Measurements from ENCODE around the gene NXT1. TPM values are rescaled to one million over a fixed set of nuclear protein-coding genes. Genes with fewer than 3 reads are reported as not detected.

NXT1 gene
- total RNA-seq, 1 experiment from 2014 or later, result 40.1 TPM

- TF ChIP-seq CTCF (IDR thresholded peaks at IDR 0.05; ENCODE audit: unreplicated experiment), result no peak
- no TSS peak for BruUV-seq (replicated peaks)
- no peaks in the 10 kb centered on the region for H3K27me3 Mint-ChIP-seq (ENCODE audit: insufficient read depth, unreplicated experiment)
- DNase-seq (ENCODE audit: unreplicated experiment), result no peak
- H3K4me3 Mint-ChIP-seq (ENCODE audit: unreplicated experiment), result no peak overlapping the region
- no peaks in the 10 kb centered on the region for H3K4me1 Mint-ChIP-seq (ENCODE audit: insufficient read depth, unreplicated experiment)
- H3K9me3 Mint-ChIP-seq (ENCODE audit: unreplicated experiment), result no peaks in the 10 kb centered on the region
- H3K27ac Mint-ChIP-seq (ENCODE audit: low read depth, unreplicated experiment), result no peak overlapping the region
- ChIA-PET CTCF (interaction anchor here (1.1 kb wide), 1 partner anchor 22 kb away, joined by 3 read pairs; no protein-coding TSS in a partner anchor), POLR2A (no interaction called here)
- peaks cover 4% of the 10 kb centered on the region for H3K36me3 Mint-ChIP-seq (ENCODE audit: insufficient read depth, unreplicated experiment)
- intact Hi-C loops (cut with micrococcal nuclease), result no loop called here
These were observed 33.5 kb upstream of the NXT1 start for GRCh38 chr20:23317081-23317480.

- no peak for DNase-seq (ENCODE audit: unreplicated experiment)
- H3K36me3 Mint-ChIP-seq (ENCODE audit: insufficient read depth, unreplicated experiment), result peaks cover 5% of the 10 kb centered on the region
- CTCF ChIA-PET, result interaction anchor here (0.7 to 1.3 kb wide), 4 partner anchors 9 to 1540 kb away, joined by 3 to 5 read pairs (median 4); no protein-coding TSS in a partner anchor
These were observed 32.2 kb upstream of the NXT1 start for GRCh38 chr20:23318347-23318746.

GRCh38 chr20:23320317-23320716 is 30.3 kb upstream of the NXT1 start:
- peaks cover 5% of the 10 kb centered on the region for H3K36me3 Mint-ChIP-seq (ENCODE audit: insufficient read depth, unreplicated experiment)
- peak; percentile 36 for DNase-seq (ENCODE audit: unreplicated experiment)
- no peak for TF ChIP-seq CTCF (IDR thresholded peaks at IDR 0.05; ENCODE audit: unreplicated experiment)
- no peaks in the 10 kb centered on the region for H3K4me1 Mint-ChIP-seq (ENCODE audit: insufficient read depth, unreplicated experiment)
- intact Hi-C loops (cut with micrococcal nuclease), result no loop called here
- H3K27ac Mint-ChIP-seq (ENCODE audit: low read depth, unreplicated experiment), result no peak overlapping the region
- H3K4me3 Mint-ChIP-seq (ENCODE audit: unreplicated experiment), result no peak overlapping the region
- no peaks in the 10 kb centered on the region for H3K9me3 Mint-ChIP-seq (ENCODE audit: unreplicated experiment)
- BruUV-seq (replicated peaks), result no TSS peak
- H3K27me3 Mint-ChIP-seq (ENCODE audit: insufficient read depth, unreplicated experiment), result no peaks in the 10 kb centered on the region
- ChIA-PET POLR2A (interaction anchor here (1.7 kb wide), 1 partner anchor 11 kb away, joined by 4 read pairs; no protein-coding TSS in a partner anchor), CTCF (interaction anchor here (0.6 to 3.6 kb wide), 9 partner anchors 13 to 629 kb away, joined by 3 to 22 read pairs (median 3); no protein-coding TSS in a partner anchor)

More at GRCh38 chr20:23318347-23318746, 32.2 kb upstream of the NXT1 start:
- no peaks in the 10 kb centered on the region for H3K9me3 Mint-ChIP-seq (ENCODE audit: unreplicated experiment)
- POLR2A ChIA-PET, result interaction anchor here (1.0 kb wide), 1 partner anchor 9 kb away, joined by 3 read pairs; no protein-coding TSS in a partner anchor
- no TSS peak for BruUV-seq (replicated peaks)
- H3K4me1 Mint-ChIP-seq (ENCODE audit: insufficient read depth, unreplicated experiment), result no peaks in the 10 kb centered on the region
- no peak for TF ChIP-seq CTCF (IDR thresholded peaks at IDR 0.05; ENCODE audit: unreplicated experiment)
- H3K27ac Mint-ChIP-seq (ENCODE audit: low read depth, unreplicated experiment), result no peak overlapping the region
- no peak overlapping the region for H3K4me3 Mint-ChIP-seq (ENCODE audit: unreplicated experiment)
- intact Hi-C loops (cut with micrococcal nuclease), result no loop called here
- H3K27me3 Mint-ChIP-seq (ENCODE audit: insufficient read depth, unreplicated experiment), result no peaks in the 10 kb centered on the region

GRCh38 chr20:23325107-23325506 is 25.5 kb upstream of the NXT1 start:
- DNase-seq (ENCODE audit: unreplicated experiment), result no peak
- Mint-ChIP-seq H3K27ac (ENCODE audit: low read depth, unreplicated experiment) (no peak overlapping the region), H3K27me3 (ENCODE audit: insufficient read depth, unreplicated experiment) (no peaks in the 10 kb centered on the region), H3K4me3 (ENCODE audit: unreplicated experiment) (no peak overlapping the region), H3K36me3 (ENCODE audit: insufficient read depth, unreplicated experiment) (peaks cover 10% of the 10 kb centered on the region), H3K4me1 (ENCODE audit: insufficient read depth, unreplicated experiment) (no peaks in the 10 kb centered on the region), H3K9me3 (ENCODE audit: unreplicated experiment) (no peaks in the 10 kb centered on the region)
- ChIA-PET POLR2A (no interaction called here), CTCF (interaction anchor here (0.6 to 1.5 kb wide), 6 partner anchors 25 to 633 kb away, joined by 3 to 5 read pairs (median 3); partner anchors contain the start of gene NXT1)
- no TSS peak for BruUV-seq (replicated peaks)
- intact Hi-C loops (cut with micrococcal nuclease), result no loop called here
- TF ChIP-seq CTCF (IDR thresholded peaks at IDR 0.05; ENCODE audit: unreplicated experiment), result no peak
